HepG2 (cell line): Measurements from ENCODE around the gene CEBPB. TPM values are rescaled to one million over a fixed set of nuclear protein-coding genes. Genes with fewer than 3 reads are reported as not detected.
A peak's percentile ranks its signal among the peaks of the same experiment; 100 is the strongest.

ENCODE experiments used
- ATF7 ChIP-seq, 2 experiments: fragments of 450-650 bp in 1 of 2; sonication (generic) in 1 of 2; formaldehyde crosslinking in 1 of 2; IDR thresholded peaks; 2 replicates each; pipeline versions ENCODE4 v1.4.0 to v1.6.1; 2016 to 2020; ENCODE audit warnings: antibody characterized with exemption in 1 of 2, mild to moderate bottlenecking in 1 of 2, missing genetic modification reagents in 1 of 2
- ATM ChIP-seq: fragments of 450-650 bp; IDR thresholded peaks from 2 replicates; pipeline ENCODE4 v1.7.1; 2017; ENCODE audit warnings: mild to moderate bottlenecking, borderline replicate concordance
- BCL3 ChIP-seq: sonication (generic); formaldehyde crosslinking; IDR thresholded peaks from 2 replicates; pipeline ENCODE4 v1.5.1; 2020; ENCODE audit warnings: mild to moderate bottlenecking, missing genetic modification reagents, moderate library complexity
- CCAR2 ChIP-seq: fragments of 200-400 bp; formaldehyde crosslinking; optimal IDR thresholded peaks from 2 replicates; pipeline ENCODE3; 2018; ENCODE audit warnings: low read depth, mild to moderate bottlenecking, low read length, moderate library complexity
- DMAP1 ChIP-seq: IDR thresholded peaks from 2 replicates; pipeline ENCODE4 v1.6.1; 2016
- FOXK1 ChIP-seq: sonication (generic); formaldehyde crosslinking; IDR thresholded peaks from 2 replicates; pipeline ENCODE4 v1.4.0; 2020; ENCODE audit warnings: low read depth, missing genetic modification reagents, borderline replicate concordance
- GATAD2A ChIP-seq: IDR thresholded peaks from 2 replicates; pipeline ENCODE4 v1.6.1; 2016
- HDAC2 ChIP-seq: sonication (generic); formaldehyde crosslinking; IDR thresholded peaks from 2 replicates; pipeline ENCODE4 v1.4.0; 2020; ENCODE audit warnings: missing genetic modification reagents
- HNRNPUL1 ChIP-seq: fragments of 200-400 bp; formaldehyde crosslinking; IDR thresholded peaks from 2 replicates; pipeline ENCODE4 v1.6.1; 2017; ENCODE audit warnings: low read depth, mild to moderate bottlenecking, low read length, moderate library complexity
- JDP2 ChIP-seq: sonication (generic); formaldehyde crosslinking; IDR thresholded peaks from 2 replicates; pipeline ENCODE4 v1.8.1; 2022; ENCODE audit warnings: missing genetic modification reagents, borderline replicate concordance
- NFIC ChIP-seq: IDR thresholded peaks from 2 replicates; pipeline ENCODE4 v1.6.1; 2012; ENCODE audit warnings: mild to moderate bottlenecking, low read length, inconsistent platforms
- PAWR ChIP-seq: sonication (generic); formaldehyde crosslinking; IDR thresholded peaks from 2 replicates; pipeline ENCODE4 v1.4.0; 2020; ENCODE audit warnings: missing genetic modification reagents, mild to moderate bottlenecking, borderline replicate concordance
- PITX1 ChIP-seq: sonication (generic); formaldehyde crosslinking; IDR thresholded peaks from 2 replicates; pipeline ENCODE4 v1.5.1; 2020; ENCODE audit warnings: mild to moderate bottlenecking, missing genetic modification reagents
- REXO4 ChIP-seq: sonication (generic); formaldehyde crosslinking; IDR thresholded peaks from 2 replicates; pipeline ENCODE4 v1.8.0; 2022; ENCODE audit warnings: missing genetic modification reagents, mild to moderate bottlenecking, borderline replicate concordance
- RNF2 ChIP-seq: fragments of 450-650 bp; conservative IDR thresholded peaks from 2 replicates; pipeline ENCODE4 v1.6.1; 2016; ENCODE audit warnings: low read depth
- TOE1 ChIP-seq: sonication (generic); formaldehyde crosslinking; IDR thresholded peaks from 2 replicates; pipeline ENCODE4 v1.4.0; 2020; ENCODE audit warnings: mild to moderate bottlenecking, missing genetic modification reagents
- XRCC5 ChIP-seq: fragments of 200-400 bp; formaldehyde crosslinking; optimal IDR thresholded peaks from 2 replicates; pipeline ENCODE3; 2017; ENCODE audit warnings: mild to moderate bottlenecking, low read length
- ZFP36L2 ChIP-seq: sonication (generic); formaldehyde crosslinking; IDR thresholded peaks from 2 replicates; pipeline ENCODE4 v1.4.0; 2020; ENCODE audit warnings: missing genetic modification reagents
- ZNF24 ChIP-seq: fragments of 450-650 bp; IDR thresholded peaks from 2 replicates; pipeline ENCODE4 v1.6.1; 2017; ENCODE audit warnings: antibody characterized with exemption, mild to moderate bottlenecking
- ZNF574 ChIP-seq: sonication (generic); formaldehyde crosslinking; IDR thresholded peaks from 2 replicates; pipeline ENCODE4 v1.4.0; 2020; ENCODE audit warnings: missing genetic modification reagents
- ZNF749 ChIP-seq: sonication (generic); formaldehyde crosslinking; IDR thresholded peaks from 2 replicates; pipeline ENCODE4 v1.8.0; 2022; ENCODE audit warnings: mild to moderate bottlenecking, missing genetic modification reagents, moderate library complexity, borderline replicate concordance
- ZNF775 ChIP-seq: sonication (generic); formaldehyde crosslinking; IDR thresholded peaks from 2 replicates; pipeline ENCODE4 v1.4.0; 2020; ENCODE audit warnings: missing genetic modification reagents, mild to moderate bottlenecking, moderate library complexity, borderline replicate concordance
- polyA plus RNA-seq, 8 experiments: library from polyadenylated mRNA; depleted of rRNA in 3 of 8; stranded (reverse) in 7 of 8; unstranded in 1 of 8; fragments of >200 nt; fragmentation: Illumina TruSeq in 4 of 8; extraction: Trizol in 4 of 8; gene quantifications; 2 replicates each; pipeline versions ENCODE4 v1.2.1 to v1.2.3, GENCODE V29; 2011 to 2016; ENCODE audit warnings: low read depth in 4 of 8, missing spikeins in 1 of 8, mixed read lengths in 1 of 8; ENCODE audit not compliant: insufficient read depth in 1 of 8
- total RNA-seq, 5 experiments: library from RNA; depleted of rRNA; stranded (reverse); fragments of >200 nt; fragmentation: Illumina TruSeq; extraction: Trizol; gene quantifications; 2 replicates each; pipeline ENCODE4 v1.2.3, GENCODE V29; 2016; ENCODE audit warnings: low read depth in 1 of 5
- TF ChIP-seq, protein P1 (sequence below): IDR thresholded peaks from 2 replicates; pipeline ENCODE4 v1.6.1; 2012; ENCODE audit warnings: low read depth, low read length, improper control_type of control experiment
- TF ChIP-seq, protein P2 (sequence below): sonication (generic); formaldehyde crosslinking; IDR thresholded peaks from 2 replicates; pipeline ENCODE4 v1.5.0; 2020; ENCODE audit warnings: missing genetic modification reagents, mild to moderate bottlenecking, borderline replicate concordance

The CEBPB gene
- total and polyA plus RNA-seq, 2 of the 13 experiments (the other 11 are each of a cell fraction or from before 2014, with no cell fraction given) = 18.5 to 28.2 TPM

DNA sequence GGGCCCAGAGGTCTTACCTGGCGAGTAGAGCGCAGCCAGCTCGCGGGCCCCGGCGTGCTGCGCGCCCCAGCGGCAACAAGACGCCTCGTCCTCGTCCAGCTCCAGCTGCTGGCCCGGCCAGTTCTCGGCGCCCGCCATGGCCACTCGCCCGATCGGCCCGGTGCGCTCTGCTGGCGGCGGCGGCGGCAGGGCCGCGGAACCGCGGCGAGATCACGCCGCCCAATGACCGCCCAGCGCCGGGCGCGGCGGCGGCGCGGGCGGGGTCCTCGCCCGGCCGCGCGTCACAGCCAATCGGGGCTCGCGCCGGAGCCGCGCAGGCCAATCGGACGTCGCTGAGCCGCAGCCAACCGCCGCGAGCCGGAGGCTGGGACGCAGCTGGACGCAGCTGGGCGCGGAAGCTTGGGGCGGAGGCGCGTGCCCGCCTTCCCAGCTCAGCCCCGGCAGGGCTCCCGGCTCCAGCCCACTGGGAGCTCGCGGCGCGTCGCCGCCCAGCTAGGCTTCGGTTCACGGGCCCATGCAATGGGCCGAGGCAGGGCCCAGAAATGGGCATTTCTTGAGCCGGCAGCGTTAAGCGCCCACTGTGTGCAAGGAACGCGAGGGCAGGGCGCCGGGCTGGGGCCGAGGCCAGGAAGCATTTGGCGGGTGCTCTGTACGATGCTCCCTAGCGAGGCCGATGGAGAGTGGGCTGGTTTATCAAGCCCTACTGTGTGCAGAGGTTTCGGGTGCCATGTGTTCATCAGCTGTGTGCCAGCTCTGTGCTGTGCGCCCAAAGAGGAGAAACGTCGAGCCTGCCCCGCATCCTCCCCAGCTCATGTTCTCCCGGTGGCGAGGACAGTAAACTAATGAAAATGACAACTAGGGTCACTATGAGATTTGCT lies 36.9 kb upstream of the CEBPB start, which contains the start of gene PEDS1 (continued):
- peak; percentile 83 for TF ChIP-seq ZNF574
- no peak for TF ChIP-seq CCAR2
- no peak for TF ChIP-seq GATAD2A (CRISPR knock-in tag)
- TF ChIP-seq NFIC = no peak; the same call in 1 of the 2 replicates
- peak; percentile 58; the same call in 1 of the 2 replicates for TF ChIP-seq PITX1 (CRISPR knock-in tag)
- no peak for TF ChIP-seq ATM
- TF ChIP-seq HDAC2 (CRISPR knock-in tag) = peak; percentile 84
- TF ChIP-seq ATF7 (IDR thresholded peaks at IDR 0.05) = no peak
- peak; percentile 83 for TF ChIP-seq ATF7 (CRISPR knock-in tag; IDR thresholded peaks at IDR 0.05)
- TF ChIP-seq RNF2 = peak; percentile 99
- TF ChIP-seq FOXK1 (CRISPR knock-in tag) = peak; percentile 20; the same call in 1 of the 2 replicates
- TF ChIP-seq ZNF24 = no peak
- TF ChIP-seq DMAP1 (CRISPR knock-in tag) = peak; percentile 77
- TF ChIP-seq, protein P1, sequence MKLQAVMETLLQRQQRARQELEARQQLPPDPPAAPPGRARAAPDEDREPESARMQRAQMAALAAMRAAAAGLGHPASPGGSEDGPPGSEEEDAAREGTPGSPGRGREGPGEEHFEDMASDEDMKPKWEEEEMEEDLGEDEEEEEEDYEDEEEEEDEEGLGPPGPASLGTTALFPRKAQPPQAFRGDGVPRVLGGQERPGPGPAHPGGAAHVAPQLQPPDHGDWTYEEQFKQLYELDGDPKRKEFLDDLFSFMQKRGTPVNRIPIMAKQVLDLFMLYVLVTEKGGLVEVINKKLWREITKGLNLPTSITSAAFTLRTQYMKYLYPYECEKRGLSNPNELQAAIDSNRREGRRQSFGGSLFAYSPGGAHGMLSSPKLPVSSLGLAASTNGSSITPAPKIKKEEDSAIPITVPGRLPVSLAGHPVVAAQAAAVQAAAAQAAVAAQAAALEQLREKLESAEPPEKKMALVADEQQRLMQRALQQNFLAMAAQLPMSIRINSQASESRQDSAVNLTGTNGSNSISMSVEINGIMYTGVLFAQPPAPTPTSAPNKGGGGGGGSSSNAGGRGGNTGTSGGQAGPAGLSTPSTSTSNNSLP = no peak
- TF ChIP-seq XRCC5 = peak; percentile 37
- peak; percentile 91 for TF ChIP-seq PAWR (CRISPR knock-in tag)
- peak; percentile 47; the same call in 1 of the 2 replicates for TF ChIP-seq TOE1 (CRISPR knock-in tag)
- TF ChIP-seq ZFP36L2 (CRISPR knock-in tag) = no peak; the same call in 1 of the 2 replicates
- peak; percentile 98 for TF ChIP-seq BCL3 (CRISPR knock-in tag)
- TF ChIP-seq, protein P2, sequence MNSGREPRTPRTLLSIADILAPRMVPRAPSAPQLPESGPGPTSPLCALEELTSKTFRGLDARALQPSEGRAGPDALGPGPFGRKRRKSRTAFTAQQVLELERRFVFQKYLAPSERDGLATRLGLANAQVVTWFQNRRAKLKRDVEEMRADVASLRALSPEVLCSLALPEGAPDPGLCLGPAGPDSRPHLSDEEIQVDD (CRISPR knock-in tag) = peak; percentile 84
- peak; percentile 98 for TF ChIP-seq ZNF749 (CRISPR knock-in tag)
- peak; percentile 87 for TF ChIP-seq ZNF775 (CRISPR knock-in tag)
- no peak; the same call in 1 of the 2 replicates for TF ChIP-seq JDP2 (CRISPR knock-in tag)
- peak; percentile 94 for TF ChIP-seq REXO4 (CRISPR knock-in tag)
- TF ChIP-seq HNRNPUL1 = no peak
